ENCODE results near the gene ADAMTSL1. TPM values are rescaled to one million over a fixed set of nuclear protein-coding genes. Genes with fewer than 3 reads are reported as not detected.

The ADAMTSL1 gene
- total RNA-seq, 4 donors from 2014 or later: 0.32 to 2.3 (median 1.3) TPM

GRCh38 chr9:18604767-18605730 is 131.1 kb downstream of the ADAMTSL1 start:
- no peak for TF ChIP-seq CTCF (IDR thresholded peaks at IDR 0.05)
- no peak for TF ChIP-seq EP300 (IDR thresholded peaks at IDR 0.05)
- TF ChIP-seq POLR2AphosphoS5 (IDR thresholded peaks at IDR 0.05): no peak
- TF ChIP-seq POLR2A (IDR thresholded peaks at IDR 0.05): no peak
- WGBS: 86% methylated on average over 8 of the region's 8 CpGs
- H3K9me3 ChIP-seq: no peaks in the 10 kb centered on the region
- no peaks in the 10 kb centered on the region for H3K27me3 ChIP-seq
- no peak overlapping the region for H3K27ac ChIP-seq
- no peaks in the 10 kb centered on the region for H3K36me3 ChIP-seq
- H3K4me1 ChIP-seq: peaks cover 10% of the 10 kb centered on the region
- H3K4me3 ChIP-seq: no peak overlapping the region
- no peak for DNase-seq (ENCODE audit: low spot score in 2 of 2)

GRCh38 chr9:18605766-18606180 is 131.8 kb downstream of the ADAMTSL1 start:
- Histone ChIP-seq H3K27me3 (no peaks in the 10 kb centered on the region), H3K27ac (no peak overlapping the region), H3K4me3 (no peak overlapping the region), H3K4me1 (peaks cover 10% of the 10 kb centered on the region), H3K9me3 (no peaks in the 10 kb centered on the region), H3K36me3 (no peaks in the 10 kb centered on the region)
- WGBS: 54% methylated on average over 6 of the region's 6 CpGs
- no peak for TF ChIP-seq CTCF (IDR thresholded peaks at IDR 0.05)
- TF ChIP-seq EP300 (IDR thresholded peaks at IDR 0.05): no peak
- TF ChIP-seq POLR2A (IDR thresholded peaks at IDR 0.05): no peak
- no peak for TF ChIP-seq POLR2AphosphoS5 (IDR thresholded peaks at IDR 0.05)
- DNase-seq (ENCODE audit: low spot score in 2 of 2): no peak

- H3K27me3 ChIP-seq: no peaks in the 10 kb centered on the region
- DNase-seq (ENCODE audit: low spot score in 2 of 2): no peak
- WGBS: 67% methylated on average over 2 of the region's 2 CpGs
- H3K36me3 ChIP-seq: no peaks in the 10 kb centered on the region
- H3K9me3 ChIP-seq: no peaks in the 10 kb centered on the region
- peaks cover 10% of the 10 kb centered on the region for H3K4me1 ChIP-seq
- no peak for TF ChIP-seq CTCF (IDR thresholded peaks at IDR 0.05)
- TF ChIP-seq POLR2A (IDR thresholded peaks at IDR 0.05): no peak
- TF ChIP-seq POLR2AphosphoS5 (IDR thresholded peaks at IDR 0.05): no peak
- TF ChIP-seq EP300 (IDR thresholded peaks at IDR 0.05): no peak
- peak overlapping the region; percentile 20 for H3K27ac ChIP-seq
- no peak overlapping the region for H3K4me3 ChIP-seq
These were observed 132.3 kb downstream of the ADAMTSL1 start for GRCh38 chr9:18606281-18606680.

GRCh38 chr9:18606846-18607245 is 132.9 kb downstream of the ADAMTSL1 start:
- TF ChIP-seq POLR2A (IDR thresholded peaks at IDR 0.05): no peak
- no peak for TF ChIP-seq CTCF (IDR thresholded peaks at IDR 0.05)
- no peak for TF ChIP-seq POLR2AphosphoS5 (IDR thresholded peaks at IDR 0.05)
- no peak for TF ChIP-seq EP300 (IDR thresholded peaks at IDR 0.05)
- H3K9me3 ChIP-seq: no peaks in the 10 kb centered on the region
- no peak for DNase-seq (ENCODE audit: low spot score in 2 of 2)
- H3K27me3 ChIP-seq: no peaks in the 10 kb centered on the region
- no peak overlapping the region for H3K4me3 ChIP-seq
- peaks cover 10% of the 10 kb centered on the region for H3K4me1 ChIP-seq
- no peaks in the 10 kb centered on the region for H3K36me3 ChIP-seq
- peak overlapping the region; percentile 20 for H3K27ac ChIP-seq

GRCh38 chr9:18608371-18608770 is 134.4 kb downstream of the ADAMTSL1 start:
- peaks cover 10% of the 10 kb centered on the region for H3K4me1 ChIP-seq
- no peak overlapping the region for H3K27ac ChIP-seq
- no peaks in the 10 kb centered on the region for H3K36me3 ChIP-seq
- H3K27me3 ChIP-seq: no peaks in the 10 kb centered on the region
- no peaks in the 10 kb centered on the region for H3K9me3 ChIP-seq
- DNase-seq (ENCODE audit: low spot score in 2 of 2): no peak
- WGBS: 95% methylated on average over 1 of the region's 1 CpG
- no peak overlapping the region for H3K4me3 ChIP-seq
- TF ChIP-seq EP300 (IDR thresholded peaks at IDR 0.05) (no peak), POLR2AphosphoS5 (IDR thresholded peaks at IDR 0.05) (no peak), POLR2A (IDR thresholded peaks at IDR 0.05) (no peak), CTCF (IDR thresholded peaks at IDR 0.05) (no peak)

All from suprapubic skin (tissue), 4 donors.